Immature natural killer cell (primary cell): ENCODE results near the gene NKAIN2. TPM values are rescaled to one million over a fixed set of nuclear protein-coding genes. Genes with fewer than 3 reads are reported as not detected.
"Not testable (repeated sequence)": the region's sequence is repeated elsewhere in the genome, so short reads cannot be mapped to it uniquely, and the experiment has no call there.

Source experiments
- DNase-seq, 3 donors: peaks; one replicate each; pipeline ENCODE4 v3.0.0; 2022; ENCODE audit warnings: mixed read lengths in 1 of 3
- H3K27ac Mint-ChIP-seq, 6 donors: one replicate each; pipeline ENCODE4 v1.8.0; 2020; ENCODE audit warnings: mixed read lengths in 6 of 6, mild to moderate bottlenecking in 5 of 6, inconsistent platforms in 4 of 6, moderate library complexity in 3 of 6
- H3K27me3 Mint-ChIP-seq, 3 donors: one replicate each; pipeline ENCODE4 v1.8.0; 2020 to 2021; ENCODE audit warnings: low read depth in 3 of 3, mild to moderate bottlenecking in 3 of 3, mixed read lengths in 3 of 3, moderate library complexity in 3 of 3, inconsistent platforms in 1 of 3
- H3K36me3 Mint-ChIP-seq, 3 donors: one replicate each; pipeline ENCODE4 v1.8.0; 2020; ENCODE audit warnings: mixed read lengths in 3 of 3, inconsistent platforms in 2 of 3, mild to moderate bottlenecking in 2 of 3
- H3K4me1 Mint-ChIP-seq, 2 donors: one replicate each; pipeline ENCODE4 v1.8.0; 2020; ENCODE audit warnings: inconsistent platforms in 2 of 2, mild to moderate bottlenecking in 2 of 2, mixed read lengths in 2 of 2, moderate library complexity in 1 of 2
- H3K4me3 Mint-ChIP-seq, 5 donors: one replicate each; pipeline ENCODE4 v1.8.0; 2020; ENCODE audit warnings: mild to moderate bottlenecking in 5 of 5, mixed read lengths in 5 of 5, inconsistent platforms in 3 of 5, moderate library complexity in 3 of 5
- H3K9me3 Mint-ChIP-seq, 6 donors: one replicate each; pipeline ENCODE4 v1.8.0; 2020; ENCODE audit warnings: mild to moderate bottlenecking in 6 of 6, mixed read lengths in 6 of 6, inconsistent platforms in 4 of 6, moderate library complexity in 3 of 6
- polyA plus RNA-seq, 3 donors: library from polyadenylated mRNA; unstranded; fragments of 300-500 nt; fragmentation: Illumina TruSeq; gene quantifications; one replicate each; pipeline ENCODE4 v1.2.3, GENCODE V29; 2021

NKAIN2 gene
- polyA plus RNA-seq, 3 donors from 2014 or later = not detected

GRCh38 chr6:124561635-124562130, 758.0 kb downstream of the NKAIN2 start:
- Mint-ChIP-seq H3K9me3 (peaks cover 2 to 38% (median 9%) of the 10 kb centered on the region in 6 donors), H3K36me3 (no peaks in the 10 kb centered on the region), H3K27me3 (peaks cover 0 to 1% (median 0%) of the 10 kb centered on the region in 3 donors), H3K4me3 (no peak overlapping the region), H3K27ac (no peak overlapping the region), H3K4me1 (no peaks in the 10 kb centered on the region)
- DNase-seq = no peak

- not testable (repeated sequence) for H3K27me3 Mint-ChIP-seq, H3K27ac Mint-ChIP-seq, H3K4me1 Mint-ChIP-seq, H3K36me3 Mint-ChIP-seq, H3K4me3 Mint-ChIP-seq, DNase-seq
- H3K9me3 Mint-ChIP-seq = peaks cover 2 to 50% (median 12%) of the 10 kb centered on the region in 6 donors
Observed at GRCh38 chr6:124564125-124564524, 760.5 kb downstream of the NKAIN2 start.

GRCh38 chr6:124567401-124567800, 763.7 kb downstream of the NKAIN2 start:
- no peak for DNase-seq
- H3K4me1 Mint-ChIP-seq = no peaks in the 10 kb centered on the region
- no peaks in the 10 kb centered on the region for H3K36me3 Mint-ChIP-seq
- peaks cover 8 to 56% (median 20%) of the 10 kb centered on the region in 6 donors for H3K9me3 Mint-ChIP-seq
- peaks cover 0 to 1% (median 0%) of the 10 kb centered on the region in 3 donors for H3K27me3 Mint-ChIP-seq
- H3K4me3 Mint-ChIP-seq = no peak overlapping the region
- H3K27ac Mint-ChIP-seq = no peak overlapping the region

GRCh38 chr6:124573953-124574352, 770.3 kb downstream of the NKAIN2 start:
- no peak for DNase-seq
- Mint-ChIP-seq H3K9me3 (peaks cover 7 to 31% (median 14%) of the 10 kb centered on the region in 6 donors), H3K27me3 (no peaks in the 10 kb centered on the region), H3K36me3 (no peaks in the 10 kb centered on the region), H3K4me1 (no peaks in the 10 kb centered on the region), H3K4me3 (no peak overlapping the region), H3K27ac (no peak overlapping the region)

- H3K4me1 Mint-ChIP-seq = no peaks in the 10 kb centered on the region
- DNase-seq = no peak
- H3K27ac Mint-ChIP-seq = no peak overlapping the region
- peaks cover 0 to 32% (median 13%) of the 10 kb centered on the region in 6 donors for H3K9me3 Mint-ChIP-seq
- H3K27me3 Mint-ChIP-seq = no peaks in the 10 kb centered on the region
- H3K36me3 Mint-ChIP-seq = no peaks in the 10 kb centered on the region
- no peak overlapping the region for H3K4me3 Mint-ChIP-seq
Observed at GRCh38 chr6:124577734-124578281, 774.1 kb downstream of the NKAIN2 start.

GRCh38 chr6:124590001-124590400, 786.3 kb downstream of the NKAIN2 start:
- DNase-seq = no peak
- H3K36me3 Mint-ChIP-seq = no peaks in the 10 kb centered on the region
- H3K27me3 Mint-ChIP-seq = peaks cover 0 to 2% (median 0%) of the 10 kb centered on the region in 3 donors
- H3K4me1 Mint-ChIP-seq = no peaks in the 10 kb centered on the region
- no peak overlapping the region for H3K27ac Mint-ChIP-seq
- H3K4me3 Mint-ChIP-seq = no peak overlapping the region
- peaks cover 3 to 20% (median 8%) of the 10 kb centered on the region in 6 donors for H3K9me3 Mint-ChIP-seq

- no peak overlapping the region for H3K4me3 Mint-ChIP-seq
- peaks cover under 1 to 5% (median 2%) of the 10 kb centered on the region in 6 donors for H3K9me3 Mint-ChIP-seq
- DNase-seq = no peak
- H3K27ac Mint-ChIP-seq = no peak overlapping the region
- H3K36me3 Mint-ChIP-seq = no peaks in the 10 kb centered on the region
- no peaks in the 10 kb centered on the region for H3K4me1 Mint-ChIP-seq
- peaks cover 0 to 1% (median 0%) of the 10 kb centered on the region in 3 donors for H3K27me3 Mint-ChIP-seq
Observed at GRCh38 chr6:124599656-124600055, 796.0 kb downstream of the NKAIN2 start.

- Mint-ChIP-seq H3K27ac (no peak overlapping the region), H3K9me3 (peaks cover 0 to 18% (median 6%) of the 10 kb centered on the region in 6 donors)
Observed at GRCh38 chr6:124604719-124605118, 801.1 kb downstream of the NKAIN2 start.

GRCh38 chr6:124607119-124607627, 803.5 kb downstream of the NKAIN2 start:
- no peak overlapping the region for H3K4me3 Mint-ChIP-seq
- peaks cover 0 to 1% (median 0%) of the 10 kb centered on the region in 3 donors for H3K27me3 Mint-ChIP-seq
- peaks cover 0 to 18% (median 7%) of the 10 kb centered on the region in 6 donors for H3K9me3 Mint-ChIP-seq
- H3K4me1 Mint-ChIP-seq = no peaks in the 10 kb centered on the region
- no peak overlapping the region for H3K27ac Mint-ChIP-seq
- no peak for DNase-seq
- no peaks in the 10 kb centered on the region for H3K36me3 Mint-ChIP-seq

More at GRCh38 chr6:124604719-124605118, 801.1 kb downstream of the NKAIN2 start:
- peaks cover 0 to 1% (median 0%) of the 10 kb centered on the region in 3 donors for H3K27me3 Mint-ChIP-seq
- H3K4me3 Mint-ChIP-seq = no peak overlapping the region
- H3K4me1 Mint-ChIP-seq = no peaks in the 10 kb centered on the region
- no peak for DNase-seq
- H3K36me3 Mint-ChIP-seq = no peaks in the 10 kb centered on the region

- Mint-ChIP-seq H3K27me3 (no peaks in the 10 kb centered on the region), H3K27ac (no peak overlapping the region), H3K4me1 (no peaks in the 10 kb centered on the region), H3K36me3 (no peaks in the 10 kb centered on the region), H3K4me3 (no peak overlapping the region), H3K9me3 (peaks cover 2 to 17% (median 6%) of the 10 kb centered on the region in 6 donors)
- no peak for DNase-seq
Observed at GRCh38 chr6:124613031-124613430, 809.4 kb downstream of the NKAIN2 start.

GRCh38 chr6:124622351-124622750, 818.7 kb downstream of the NKAIN2 start:
- Mint-ChIP-seq H3K4me3 (no peak overlapping the region), H3K9me3 (peaks cover 0 to 7% (median 0%) of the 10 kb centered on the region in 6 donors), H3K27me3 (no peaks in the 10 kb centered on the region), H3K36me3 (no peaks in the 10 kb centered on the region), H3K27ac (no peak overlapping the region), H3K4me1 (no peaks in the 10 kb centered on the region)
- DNase-seq = no peak

- DNase-seq = no peak
- no peaks in the 10 kb centered on the region for H3K4me1 Mint-ChIP-seq
- no peak overlapping the region for H3K4me3 Mint-ChIP-seq
- peaks cover 5 to 38% (median 10%) of the 10 kb centered on the region in 6 donors for H3K9me3 Mint-ChIP-seq
- H3K36me3 Mint-ChIP-seq = no peaks in the 10 kb centered on the region
- no peak overlapping the region for H3K27ac Mint-ChIP-seq
- H3K27me3 Mint-ChIP-seq = peaks cover 0 to 3% (median 0%) of the 10 kb centered on the region in 3 donors
Observed at GRCh38 chr6:124633655-124634054, 830.0 kb downstream of the NKAIN2 start.

GRCh38 chr6:124640432-124640831, 836.8 kb downstream of the NKAIN2 start:
- no peak overlapping the region for H3K4me3 Mint-ChIP-seq
- H3K27ac Mint-ChIP-seq = no peak overlapping the region
- H3K27me3 Mint-ChIP-seq = no peaks in the 10 kb centered on the region
- no peak for DNase-seq
- no peaks in the 10 kb centered on the region for H3K36me3 Mint-ChIP-seq
- no peaks in the 10 kb centered on the region for H3K4me1 Mint-ChIP-seq
- H3K9me3 Mint-ChIP-seq = peaks cover 2 to 39% (median 10%) of the 10 kb centered on the region in 6 donors

- Mint-ChIP-seq H3K4me1 (no peaks in the 10 kb centered on the region), H3K27ac (no peak overlapping the region)
Observed at GRCh38 chr6:124655866-124656265, 852.2 kb downstream of the NKAIN2 start.

More at GRCh38 chr6:124655866-124656265, 852.2 kb downstream of the NKAIN2 start:
- peaks cover 5 to 10% (median 7%) of the 10 kb centered on the region in 6 donors for H3K9me3 Mint-ChIP-seq
- no peaks in the 10 kb centered on the region for H3K27me3 Mint-ChIP-seq
- H3K4me3 Mint-ChIP-seq = no peak overlapping the region
- no peaks in the 10 kb centered on the region for H3K36me3 Mint-ChIP-seq
- no peak for DNase-seq
